GM21360 (cell line): ENCODE results near the gene GDPD5.

Experiments
- ATAC-seq: cut with Tn5 transposase; IDR thresholded peaks from one replicate; pipeline ENCODE4 v1.9.1; 2021; ENCODE audit warnings: mild to moderate bottlenecking, moderate library complexity; ENCODE audit not compliant: unreplicated experiment

The GDPD5 gene

GRCh38 chr11:75450826-75451821 is 74.6 kb downstream of the GDPD5 start:
- ATAC-seq, result no peak

GRCh38 chr11:75450236-75450635 is 75.5 kb downstream of the GDPD5 start:
- no peak for ATAC-seq

GRCh38 chr11:75449776-75450175 is 76.0 kb downstream of the GDPD5 start:
- no peak for ATAC-seq

GRCh38 chr11:75449271-75449670 is 76.5 kb downstream of the GDPD5 start:
- ATAC-seq, result no peak

GRCh38 chr11:75447415-75447814 is 78.3 kb downstream of the GDPD5 start:
- no peak for ATAC-seq

GRCh38 chr11:75445315-75445953 is 80.3 kb downstream of the GDPD5 start:
- no peak for ATAC-seq

GRCh38 chr11:75443043-75443442 is 82.7 kb downstream of the GDPD5 start:
- ATAC-seq, result no peak

- ATAC-seq, result no peak
These were observed 83.4 kb downstream of the GDPD5 start for GRCh38 chr11:75442161-75442885.

- ATAC-seq, result no peak
These were observed 84.0 kb downstream of the GDPD5 start for GRCh38 chr11:75441804-75442132.

- no peak for ATAC-seq
These were observed 84.6 kb downstream of the GDPD5 start for GRCh38 chr11:75440960-75441803.

- no peak for ATAC-seq
These were observed 86.1 kb downstream of the GDPD5 start for GRCh38 chr11:75439495-75440120.

- ATAC-seq, result no peak
These were observed 86.7 kb downstream of the GDPD5 start for GRCh38 chr11:75439026-75439425.

- ATAC-seq, result no peak
These were observed 87.6 kb downstream of the GDPD5 start for GRCh38 chr11:75437966-75438659.

GRCh38 chr11:75436806-75437205 is 88.9 kb downstream of the GDPD5 start:
- no peak for ATAC-seq

GRCh38 chr11:75435571-75435925 is 90.2 kb downstream of the GDPD5 start:
- no peak for ATAC-seq

- ATAC-seq, result no peak
These were observed 90.7 kb downstream of the GDPD5 start for GRCh38 chr11:75434886-75435570.

- no peak for ATAC-seq
These were observed 91.7 kb downstream of the GDPD5 start for GRCh38 chr11:75434051-75434450.

GRCh38 chr11:75433443-75433842 is 92.3 kb downstream of the GDPD5 start:
- ATAC-seq, result no peak

- ATAC-seq, result no peak
These were observed 92.8 kb downstream of the GDPD5 start, which contains the start of gene KLHL35 for GRCh38 chr11:75432911-75433321. TSS of gene KLHL35 (minus strand) at chr11:75433203. CDS start at chr11:75430629, 2,574 bp downstream.
